BJ (cell line): ENCODE measurements around the gene TBL1XR1. TPM values are rescaled to one million over a fixed set of nuclear protein-coding genes. Genes with fewer than 3 reads are reported as not detected.

Source experiments
- CTCF ChIA-PET: fragments of 350-600 bp; formaldehyde crosslinking; extraction: SDS; loops from one replicate; lab custom pipeline; 2021; ENCODE audit warnings: antibody characterized with exemption, inconsistent platforms; lab: Yijun Ruan, JAX
- POLR2A ChIA-PET: fragments of 300-600 bp; sonication (Branson Sonifier 250); formaldehyde crosslinking; extraction: SDS; loops from one replicate; lab custom pipeline; 2021; ENCODE audit warnings: antibody characterized with exemption; lab: Charles Lee
- DNase-seq: peaks from one replicate; pipeline ENCODE4 v3.0.0-alpha.2; 2011; ENCODE audit warnings: low read depth
- H3K27me3 ChIP-seq: 2 replicates; pipeline ENCODE4 v1.6.0; 2011; ENCODE audit warnings: low read length; ENCODE audit not compliant: control insufficient read depth, insufficient read depth
- H3K36me3 ChIP-seq: 2 replicates; pipeline ENCODE4 v1.5.1; 2011; ENCODE audit warnings: low read length; ENCODE audit not compliant: control insufficient read depth, insufficient read depth
- H3K4me3 ChIP-seq: 2 replicates; pipeline ENCODE4 v1.5.1; 2011; ENCODE audit warnings: low read depth, mild to moderate bottlenecking, control low read depth, low read length
- CTCF ChIP-seq: IDR thresholded peaks from 2 replicates; pipeline ENCODE4 v1.5.1; 2011; ENCODE audit warnings: low read depth, mild to moderate bottlenecking, control low read depth, inconsistent platforms, low read length, moderate library complexity; ENCODE audit not compliant: insufficient read depth
- polyA plus RNA-seq: library from polyadenylated mRNA; depleted of rRNA; stranded (reverse); fragments of >200 nt; gene quantifications from 2 replicates; pipeline ENCODE4 v1.2.3, GENCODE V29; 2011
- small RNA-seq: library from RNA; depleted of rRNA; stranded (forward); fragments of <200 nt; gene quantifications from one replicate; pipeline ENCODE3, GENCODE V24; 2012; ENCODE audit warnings: low replicate concordance, low read depth; ENCODE audit not compliant: insufficient read length

Gene TBL1XR1
- polyA plus RNA-seq, 1 experiment = 95.4 TPM

DNA sequence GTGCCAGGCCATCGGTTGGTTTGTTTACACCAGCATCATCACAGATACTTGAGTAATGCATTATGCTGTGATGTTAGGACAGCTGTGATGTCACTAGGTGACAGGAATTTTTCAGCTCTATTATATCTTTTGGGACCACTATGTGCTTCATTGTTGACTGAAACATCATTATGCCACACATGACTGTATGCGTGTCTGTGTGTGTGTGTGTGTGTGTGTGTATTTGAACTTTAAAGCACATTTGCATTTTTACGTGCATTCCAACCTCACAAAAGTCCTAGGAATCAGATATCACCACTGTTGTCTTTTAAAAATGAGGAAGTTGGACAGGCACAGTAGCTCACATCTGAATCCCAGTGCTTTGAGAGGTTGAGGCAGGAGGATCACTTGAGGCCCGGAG is 223.0 kb downstream of the TBL1XR1 start:
- Histone ChIP-seq H3K4me3 (no peak overlapping the region), H3K36me3 (no peaks in the 10 kb centered on the region), H3K27me3 (no peaks in the 10 kb centered on the region)
- no peak for DNase-seq
- ChIA-PET CTCF (no interaction called here), POLR2A (interaction anchor here (0.6 kb wide), 1 partner anchor 10 kb away, joined by 6 read pairs; no protein-coding TSS in a partner anchor)
- TF ChIP-seq CTCF = no peak

- DNase-seq = no peak
- CTCF ChIA-PET = interaction anchor here (0.7 kb wide), 1 partner anchor 388 kb away, joined by 3 read pairs; no protein-coding TSS in a partner anchor
- TF ChIP-seq CTCF = no peak
- Histone ChIP-seq H3K4me3 (no peak overlapping the region), H3K36me3 (no peaks in the 10 kb centered on the region), H3K27me3 (no peaks in the 10 kb centered on the region)
- POLR2A ChIA-PET = no interaction called here
Observed at GRCh38 chr3:176971613-176972174, 225.6 kb downstream of the TBL1XR1 start.

- DNase-seq = no peak
- TF ChIP-seq CTCF = no peak
- Histone ChIP-seq H3K4me3 (no peak overlapping the region), H3K36me3 (no peaks in the 10 kb centered on the region), H3K27me3 (no peaks in the 10 kb centered on the region)
- ChIA-PET POLR2A (no interaction called here), CTCF (no interaction called here)
Observed at GRCh38 chr3:176970770-176971169, 226.5 kb downstream of the TBL1XR1 start.

DNA sequence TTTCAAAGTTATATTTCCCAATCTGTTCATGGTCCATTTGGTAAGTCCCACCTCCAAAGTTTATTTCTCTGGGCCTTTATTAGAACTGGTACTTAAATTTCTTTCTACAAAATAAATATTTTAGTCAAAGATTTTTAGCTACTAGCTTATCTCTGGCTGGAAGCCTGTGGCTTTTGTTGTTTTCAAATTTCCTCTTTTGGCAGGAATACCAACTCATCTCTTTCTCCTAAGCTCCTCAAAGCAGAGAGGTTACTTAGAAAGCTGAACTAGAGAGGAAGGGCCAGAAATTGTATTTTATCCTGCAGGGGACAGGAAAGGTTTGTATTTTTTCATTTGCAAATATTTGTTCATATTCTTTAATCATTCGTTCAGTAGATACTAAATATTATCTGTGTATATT is 227.8 kb downstream of the TBL1XR1 start:
- TF ChIP-seq CTCF = no peak
- DNase-seq = no peak
- no peak overlapping the region for H3K4me3 ChIP-seq
- ChIA-PET POLR2A (no interaction called here), CTCF (no interaction called here)
- no peaks in the 10 kb centered on the region for H3K27me3 ChIP-seq
- H3K36me3 ChIP-seq = no peaks in the 10 kb centered on the region

Small RNA genes lying within 50 kb of the gene (small RNA-seq; reads per million reads assigned to genes)
- gene RF00019 = not detected
- gene RNU6-681P = not detected
